Stimulated activated CD4-positive, alpha-beta T cell treated with anti-CD3 and anti-CD28 coated beads, TNF-alpha, amount 100 ng/mL, for 1 hour (primary cell): ENCODE results near the gene IL21R.
"Not testable (repeated sequence)": the region's sequence is repeated elsewhere in the genome, so short reads cannot be mapped to it uniquely, and the experiment has no call there.

Experiments
- DNase-seq, 3 donors: peaks; one replicate each; pipeline ENCODE4 v3.0.0-alpha.2; 2020; ENCODE audit warnings: low read depth in 3 of 3, low spot score in 1 of 3

The IL21R gene

DNA sequence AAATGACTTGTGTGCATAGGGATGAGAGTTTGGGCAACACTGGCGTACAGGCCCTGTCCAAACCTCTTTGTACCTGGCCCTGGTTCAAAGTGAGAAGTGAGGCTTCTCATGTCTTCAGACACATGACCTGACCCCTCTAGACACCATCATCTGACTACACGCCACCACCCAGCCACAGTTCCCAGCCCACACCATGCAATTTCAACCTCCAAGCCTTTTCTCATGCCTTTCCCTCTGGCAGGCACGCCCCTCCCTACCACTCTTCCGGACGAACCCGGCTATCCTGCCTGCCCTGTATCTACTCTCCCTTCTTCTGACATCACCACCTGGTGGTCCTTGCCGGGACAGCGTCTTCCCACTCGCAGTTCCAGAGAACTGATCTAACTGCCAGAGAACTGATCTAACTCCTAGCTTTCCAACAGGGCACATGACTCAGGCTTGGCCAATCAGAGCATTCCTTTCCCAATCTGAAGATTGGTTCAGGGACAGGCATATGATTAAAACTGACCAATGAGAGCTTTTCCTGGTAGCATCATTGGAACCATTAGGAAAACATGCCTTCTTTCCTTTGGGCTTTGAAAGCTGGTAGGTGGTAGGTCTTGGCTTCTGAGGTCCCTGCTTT, 27.1 kb upstream of the IL21R start:
- no peak for DNase-seq

DNA sequence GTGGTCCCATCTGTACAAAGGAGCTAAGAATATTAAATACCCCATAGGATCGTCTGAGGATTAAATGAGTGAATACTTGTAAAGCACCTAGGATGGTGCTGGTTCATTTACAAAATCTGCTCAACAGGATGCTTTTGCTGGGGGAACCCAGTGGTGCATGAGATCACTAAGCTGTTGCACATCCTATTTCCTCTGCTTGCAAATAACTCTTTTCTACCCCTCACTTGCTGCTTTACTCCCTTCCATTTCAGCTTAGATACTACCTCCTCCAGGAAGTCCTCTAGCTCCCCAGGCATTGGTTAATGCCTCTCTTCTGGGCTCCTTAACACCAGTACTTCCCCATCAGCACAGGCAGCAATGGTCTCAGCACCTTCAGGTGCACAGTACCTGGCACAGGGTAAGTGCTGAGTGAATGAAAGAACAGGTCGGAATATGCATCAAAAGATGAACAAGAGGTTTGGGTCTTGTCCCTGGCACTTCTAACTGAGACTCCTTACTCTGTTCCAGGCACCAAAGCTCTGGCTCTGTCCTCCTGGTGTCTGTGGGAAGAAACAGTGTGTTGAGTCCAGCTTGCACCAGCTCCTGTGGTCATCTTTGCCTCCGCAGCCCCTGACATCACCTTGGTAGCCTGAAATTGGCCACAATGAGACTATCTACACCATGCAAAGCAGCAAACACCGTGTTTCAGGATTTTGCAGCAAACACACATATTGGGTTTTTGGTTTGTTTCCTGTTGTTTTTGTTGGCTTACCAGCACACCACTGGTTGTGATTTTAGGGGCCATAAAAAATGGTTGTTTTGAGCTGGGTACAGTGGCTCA, 24.1 kb upstream of the IL21R start:
- no peak for DNase-seq

DNA sequence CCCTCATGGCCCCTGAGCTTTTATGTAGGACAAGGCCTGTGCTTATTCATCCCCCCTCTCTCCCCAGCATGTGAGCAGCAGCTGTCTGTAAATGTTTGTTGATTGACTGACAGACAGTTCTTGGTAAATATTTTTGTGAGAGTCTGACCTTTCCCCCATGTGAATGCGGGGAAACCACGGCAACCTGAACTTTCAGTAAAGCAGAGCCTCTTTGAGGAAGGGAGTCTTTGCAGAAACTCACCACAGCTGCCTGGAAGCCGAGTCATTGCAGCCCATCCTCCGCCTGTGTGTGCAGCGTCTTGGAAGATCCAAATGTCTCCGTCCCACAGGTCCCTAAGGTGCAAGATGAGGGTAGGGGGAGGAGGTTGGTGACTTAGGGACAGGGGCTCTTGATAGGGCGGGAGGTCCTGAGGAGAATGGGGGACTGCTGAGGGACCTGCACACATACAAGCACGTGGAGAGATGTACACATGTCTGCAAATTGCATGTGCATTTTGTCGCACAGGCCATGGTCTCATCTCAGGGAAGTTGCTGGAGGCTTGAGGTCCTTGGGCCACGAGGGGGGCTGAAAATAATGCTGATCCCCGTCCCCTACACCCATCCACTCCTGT, 23.0 kb upstream of the IL21R start:
- DNase-seq = no peak

DNA sequence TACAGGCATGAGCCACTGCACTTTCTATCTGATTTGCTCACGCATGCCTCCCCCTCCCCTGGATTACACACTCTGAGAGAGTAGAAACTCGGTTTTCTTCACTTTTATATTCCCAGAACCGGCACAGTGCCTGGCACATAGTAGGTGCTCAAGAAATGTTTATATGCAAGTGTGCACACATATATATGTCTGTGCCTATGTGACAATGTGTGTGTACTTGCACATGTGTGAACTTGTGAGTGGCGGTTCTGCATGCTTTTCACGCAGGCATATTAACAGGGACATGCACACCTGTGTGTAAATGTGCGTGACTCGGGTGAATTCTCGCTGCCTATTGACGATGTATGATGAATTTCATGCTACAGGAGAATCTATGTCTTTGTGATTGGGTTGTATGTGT, 22.1 kb upstream of the IL21R start:
- no peak for DNase-seq

DNA sequence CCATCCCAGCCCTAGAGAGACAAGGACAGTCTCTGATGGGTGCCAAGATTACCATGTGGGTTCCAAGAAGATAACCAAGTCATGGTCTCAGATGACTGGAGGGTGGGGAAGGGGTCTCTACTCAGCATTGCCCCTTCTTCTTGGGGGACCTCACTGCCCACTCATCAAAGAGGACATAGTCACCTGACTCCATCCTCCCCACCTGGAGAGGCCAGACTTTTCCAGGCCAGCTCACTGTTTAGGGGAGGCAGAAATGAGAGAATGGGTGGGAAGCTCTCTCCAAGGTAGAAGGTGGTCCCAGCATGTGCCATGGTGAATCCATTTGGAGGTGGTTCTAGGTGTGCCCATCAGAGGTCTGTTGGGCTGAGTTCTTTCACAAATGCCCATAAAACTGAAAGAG, 20.7 kb upstream of the IL21R start:
- DNase-seq = no peak

DNA sequence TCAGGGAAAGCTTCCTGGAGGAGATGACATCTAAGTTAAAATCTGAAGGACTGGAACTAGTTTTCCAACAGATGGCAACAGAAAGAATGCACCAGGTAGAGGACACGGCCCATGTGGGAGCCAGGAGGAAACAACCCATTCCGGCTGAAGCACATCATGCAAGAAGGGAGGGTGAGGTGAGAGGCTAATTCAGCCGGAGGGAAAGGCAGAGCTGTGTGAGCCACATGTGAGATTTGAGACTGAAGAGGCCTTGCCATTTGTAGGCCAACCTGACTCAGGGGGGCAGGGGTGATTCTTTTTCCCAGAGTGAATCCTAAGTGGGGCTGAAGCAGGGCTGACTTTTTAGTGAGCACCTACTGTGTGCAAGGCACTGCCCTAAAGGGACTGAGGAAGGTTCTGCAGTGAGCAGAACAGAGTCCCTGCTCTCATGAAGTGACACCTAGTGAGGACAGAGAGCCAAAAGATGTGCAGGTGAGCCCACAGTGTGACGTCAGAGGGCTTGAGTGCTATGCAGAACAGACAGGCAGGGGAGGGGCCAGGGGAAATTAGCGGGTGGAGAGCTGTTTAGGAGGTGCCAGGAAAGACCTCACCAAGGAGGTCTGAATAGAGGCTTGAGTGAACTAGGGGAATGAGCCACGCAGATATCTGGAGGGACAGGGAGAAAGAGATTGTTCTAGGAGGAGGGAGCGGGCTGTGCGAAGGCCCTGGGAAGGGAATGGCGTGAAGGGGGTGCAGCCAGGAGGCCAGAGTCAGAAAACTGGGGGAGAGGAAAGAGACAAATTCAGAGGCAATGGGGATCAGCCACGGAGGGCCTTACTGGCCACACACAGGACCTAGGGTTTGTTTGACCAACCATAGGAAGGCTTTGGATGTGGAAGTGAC, 19.8 kb upstream of the IL21R start:
- DNase-seq = no peak

DNA sequence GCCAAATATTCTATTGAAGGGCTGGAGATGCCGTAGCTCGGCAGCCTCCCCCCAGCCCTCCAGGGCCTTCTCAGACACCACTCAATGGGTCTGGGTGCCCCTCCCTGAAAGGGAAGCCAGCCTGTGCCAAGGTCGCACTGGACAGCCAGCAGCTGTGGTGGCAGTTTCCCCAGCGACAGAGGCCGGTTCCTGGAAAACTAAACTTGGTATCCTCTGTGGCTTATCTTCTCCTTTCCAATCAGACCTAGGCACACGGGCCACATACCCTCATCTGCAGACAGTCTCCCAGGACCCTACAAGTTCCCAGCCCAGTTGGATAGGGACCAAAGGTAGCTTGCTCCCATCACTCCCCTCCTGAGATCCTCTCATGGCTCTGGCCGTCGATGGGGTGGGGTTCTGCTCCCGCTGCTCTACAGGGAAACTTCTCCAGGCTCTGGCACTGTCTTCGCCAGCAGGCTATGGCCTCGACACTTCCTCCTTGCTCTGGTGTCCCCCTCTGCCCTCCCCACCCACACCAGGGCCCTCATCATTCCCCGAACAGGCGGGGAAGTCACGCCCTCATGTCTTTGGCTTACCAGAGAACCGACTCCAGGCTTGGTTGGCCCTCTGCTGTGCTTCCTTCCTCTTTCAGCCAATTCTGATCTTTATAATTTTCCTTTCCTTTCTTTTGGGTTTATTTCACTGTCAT, 18.3 kb upstream of the IL21R start:
- DNase-seq = no peak

DNA sequence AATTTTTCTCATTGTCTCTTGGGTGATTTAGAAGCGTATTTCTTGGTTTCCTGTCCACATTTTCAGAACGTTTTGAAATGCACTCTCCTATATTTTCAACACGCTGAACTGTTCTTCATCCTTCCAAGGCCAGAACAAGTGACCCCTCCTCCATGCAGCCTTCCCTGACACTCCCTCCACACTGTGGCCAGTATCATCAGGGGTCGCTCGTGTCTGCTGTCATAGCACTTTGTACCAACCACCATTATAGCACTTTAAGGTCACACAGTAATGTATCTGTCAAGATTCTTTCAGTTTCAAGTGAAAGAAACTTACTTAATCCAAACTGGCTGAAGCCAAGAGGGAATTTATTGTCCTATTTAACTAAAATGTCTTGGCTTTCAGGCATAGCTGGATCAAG, 17.5 kb upstream of the IL21R start:
- no peak for DNase-seq

DNA sequence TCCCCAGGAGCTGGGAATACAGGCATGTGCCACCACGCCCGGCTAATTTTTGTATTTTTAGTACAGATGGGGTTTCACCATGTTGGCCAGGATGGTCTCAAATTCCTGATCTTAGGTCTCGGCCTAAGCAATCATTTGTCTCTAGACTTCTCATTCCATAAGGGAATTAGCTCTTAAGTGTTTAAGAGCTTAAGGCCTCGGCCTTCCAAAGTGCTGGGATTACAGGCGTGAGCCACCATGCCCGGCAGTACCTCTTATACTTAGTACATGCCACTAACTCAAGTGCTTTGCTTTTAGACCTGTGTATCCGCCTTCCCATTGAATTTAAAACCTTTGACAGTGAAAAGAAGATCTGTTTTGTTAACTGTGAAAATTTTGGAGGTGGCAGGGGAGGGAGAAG, 16.6 kb upstream of the IL21R start:
- DNase-seq = no peak

DNA sequence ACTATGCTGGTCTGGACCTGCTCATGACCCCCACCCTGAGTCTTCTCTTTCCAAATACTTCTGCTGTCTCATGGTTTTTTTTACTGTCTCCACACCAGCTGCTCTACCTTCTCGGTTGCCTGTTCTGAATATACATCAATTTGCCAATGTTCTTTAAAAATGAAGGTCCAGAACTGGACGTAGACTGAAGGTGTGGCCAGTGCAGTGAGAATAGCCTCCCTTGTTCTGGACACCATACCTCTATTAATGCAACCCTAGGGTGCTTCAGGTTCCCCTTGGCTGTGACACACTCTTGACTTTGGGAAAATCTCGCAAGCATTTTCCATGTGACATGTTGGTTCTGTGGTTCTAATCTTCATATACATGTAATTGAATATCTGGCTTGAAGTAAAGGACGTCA, 15.3 kb upstream of the IL21R start:
- DNase-seq = no peak

DNA sequence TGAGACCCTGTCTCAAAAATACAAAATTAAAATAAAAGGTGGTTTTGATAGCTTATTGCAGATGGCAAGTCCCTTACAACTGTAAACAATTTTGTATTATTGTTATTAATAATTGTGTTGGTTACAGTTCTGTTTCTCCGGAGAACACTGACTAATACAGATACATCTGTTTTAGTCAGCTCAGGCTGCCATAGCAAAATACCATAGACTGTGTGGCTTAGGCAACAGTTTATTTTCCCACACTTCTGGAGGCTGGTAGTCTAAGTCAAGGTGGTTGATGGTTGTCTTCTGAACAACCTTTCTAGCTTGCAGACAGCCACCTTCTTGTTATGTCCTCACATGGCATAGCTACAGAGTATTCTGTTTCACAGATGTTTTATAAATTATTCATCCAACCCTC, 14.2 kb upstream of the IL21R start:
- no peak for DNase-seq

DNA sequence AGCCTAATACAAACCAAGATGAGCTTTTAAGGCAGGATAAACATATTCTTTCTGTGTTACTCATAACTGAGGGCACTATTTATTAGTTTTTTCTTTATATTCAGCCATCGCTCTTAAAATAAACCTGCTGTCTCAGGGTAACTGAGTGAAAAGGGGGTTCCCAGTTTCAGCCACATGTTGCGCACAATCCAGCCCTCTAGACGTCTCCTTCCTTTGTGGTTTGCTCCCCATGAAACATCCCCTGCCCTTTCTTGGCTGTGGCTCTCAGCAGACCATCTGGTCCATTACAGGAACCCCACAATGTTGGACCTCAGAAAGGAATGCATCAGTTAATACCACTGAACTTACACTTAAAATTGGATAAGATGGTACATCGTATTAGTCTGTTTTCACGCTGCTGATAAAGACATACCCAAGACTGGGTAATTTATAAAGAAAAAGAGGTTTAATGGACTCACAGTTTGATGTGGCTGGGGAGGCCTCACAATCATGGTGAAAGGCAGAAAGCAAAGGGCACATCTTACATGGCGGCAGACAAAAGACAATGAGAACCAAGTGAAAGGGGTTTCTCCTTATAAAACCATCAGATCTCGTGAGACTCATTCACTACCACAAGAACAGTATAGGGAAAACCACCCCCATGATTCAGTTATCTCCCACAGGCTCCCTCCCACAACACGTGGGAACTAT, 12.6 kb upstream of the IL21R start:
- no peak for DNase-seq

DNA sequence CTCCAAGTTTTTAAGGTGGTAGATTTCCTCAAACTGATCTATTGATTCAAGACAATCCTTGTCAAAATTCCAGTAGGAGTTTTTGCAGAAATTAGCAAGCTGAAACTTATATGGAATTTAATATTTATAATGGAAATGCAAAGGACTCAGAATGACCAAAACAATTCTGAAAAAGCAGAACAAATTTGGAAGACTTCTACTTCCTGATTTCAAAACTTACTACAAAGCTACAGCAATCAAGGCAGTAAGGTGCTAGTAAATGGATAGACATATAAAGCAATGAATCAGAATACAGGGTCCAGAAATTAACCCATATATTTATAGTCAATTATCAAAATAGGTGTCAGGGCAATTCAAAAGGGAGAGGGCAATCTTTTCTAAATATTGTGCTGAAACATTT, 11.8 kb upstream of the IL21R start:
- no peak for DNase-seq

DNA sequence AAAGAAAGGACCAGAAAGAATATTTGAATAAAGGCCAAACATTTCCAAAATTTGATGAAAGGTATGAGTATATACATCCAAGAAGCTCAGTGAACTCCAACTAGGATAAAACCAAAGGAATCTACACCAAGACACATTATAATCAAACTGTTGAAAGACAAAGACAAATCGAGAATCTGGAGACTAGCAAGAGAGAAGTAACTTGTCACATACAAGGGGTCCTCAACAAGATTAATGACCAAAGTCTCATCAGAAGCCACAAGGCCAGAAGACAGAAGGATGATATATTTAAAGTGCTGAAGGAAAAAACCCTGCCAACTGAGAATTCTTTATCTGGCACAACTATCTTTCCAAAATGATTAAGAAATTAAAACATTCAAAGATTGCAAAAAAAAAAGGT, 9.3 kb upstream of the IL21R start:
- no peak for DNase-seq

DNA sequence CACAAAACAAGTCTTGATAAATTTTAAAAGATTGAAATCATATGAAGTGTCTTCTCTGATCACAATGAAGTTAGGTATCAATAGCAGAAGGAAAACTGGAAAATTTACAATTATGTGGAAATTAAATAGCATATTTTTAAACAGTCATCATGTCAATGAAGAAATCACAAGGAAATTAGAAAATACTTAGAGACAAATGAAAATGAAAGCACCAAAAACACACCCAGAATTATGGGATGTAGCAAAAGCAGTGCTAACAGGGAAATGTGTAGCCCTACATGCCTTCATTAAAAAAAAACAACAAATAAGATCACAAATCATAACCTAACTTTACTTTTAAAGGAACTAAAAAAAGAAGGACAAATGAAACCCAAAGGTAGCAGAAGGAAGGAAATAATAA, 7.5 kb upstream of the IL21R start:
- DNase-seq = no peak

DNA sequence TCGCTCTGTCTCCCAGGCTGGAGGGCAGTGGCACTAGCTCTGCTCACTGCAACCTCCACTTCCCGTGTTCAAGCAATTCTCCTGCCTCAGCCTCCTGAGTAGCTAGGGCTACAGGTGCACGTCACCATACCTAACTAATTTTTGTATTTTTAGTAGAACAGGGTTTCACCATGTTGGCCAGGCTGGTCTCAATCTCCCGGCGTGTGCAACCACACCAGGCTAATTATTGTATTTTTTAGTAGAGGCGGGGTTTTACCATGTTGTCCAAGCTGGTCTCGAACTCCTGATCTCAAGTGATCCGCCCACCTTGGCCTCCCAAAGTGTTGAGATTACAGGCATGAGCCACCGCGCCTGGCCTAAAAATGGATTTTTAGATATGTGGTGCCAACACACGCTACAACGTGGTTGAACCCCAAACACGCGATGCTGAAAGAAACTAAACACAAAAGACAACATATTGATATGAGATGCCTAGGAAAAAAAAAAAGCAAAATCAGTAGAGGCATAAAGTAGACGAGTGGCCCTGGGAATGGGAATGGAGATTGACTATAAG, 3.6 kb upstream of the IL21R start:
- DNase-seq = not testable (repeated sequence)

DNA sequence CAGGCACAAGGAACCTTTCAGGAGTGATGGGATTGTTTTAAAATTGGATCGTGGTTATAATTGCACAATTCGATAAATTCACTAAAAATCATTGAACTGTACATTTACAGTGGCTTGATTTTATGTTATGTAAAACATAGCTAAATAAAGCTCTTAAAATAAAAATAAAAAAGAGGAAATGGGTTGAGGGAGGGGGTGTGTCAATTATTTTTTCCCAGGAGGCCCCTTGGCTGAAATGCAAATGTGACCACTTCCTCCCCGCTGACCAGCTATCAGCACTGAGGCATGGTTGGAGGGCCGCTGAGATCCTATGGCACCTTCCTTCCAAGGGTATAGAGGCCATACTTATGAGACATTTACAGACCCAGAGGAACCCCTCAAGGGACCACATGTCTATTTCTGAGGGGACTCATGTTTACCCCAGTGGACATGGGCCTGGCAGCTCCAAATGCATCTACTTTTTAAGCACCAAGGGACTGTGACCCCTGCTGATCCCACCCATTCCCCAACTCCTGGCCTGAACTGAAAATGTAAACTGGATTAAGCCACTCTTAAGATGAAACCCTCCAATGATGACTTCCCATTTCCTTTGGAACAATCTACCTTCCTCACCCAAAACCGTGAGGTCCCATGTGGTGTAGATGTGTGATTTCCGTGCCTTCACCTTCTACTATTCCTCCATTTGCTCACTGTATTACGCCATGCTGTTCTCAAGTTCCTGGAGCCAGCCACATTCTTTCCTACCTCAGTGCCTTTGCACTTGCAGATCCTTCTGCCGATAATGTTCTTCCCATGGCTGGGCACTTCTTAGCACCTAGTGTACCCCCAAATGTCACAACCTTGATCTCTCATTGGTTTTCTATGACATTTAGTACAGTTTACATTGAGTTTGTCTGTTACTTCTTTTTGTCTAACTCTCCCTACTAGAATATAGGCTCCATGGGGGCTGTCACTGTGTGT, 2.8 kb upstream of the IL21R start:
- no peak for DNase-seq

DNA sequence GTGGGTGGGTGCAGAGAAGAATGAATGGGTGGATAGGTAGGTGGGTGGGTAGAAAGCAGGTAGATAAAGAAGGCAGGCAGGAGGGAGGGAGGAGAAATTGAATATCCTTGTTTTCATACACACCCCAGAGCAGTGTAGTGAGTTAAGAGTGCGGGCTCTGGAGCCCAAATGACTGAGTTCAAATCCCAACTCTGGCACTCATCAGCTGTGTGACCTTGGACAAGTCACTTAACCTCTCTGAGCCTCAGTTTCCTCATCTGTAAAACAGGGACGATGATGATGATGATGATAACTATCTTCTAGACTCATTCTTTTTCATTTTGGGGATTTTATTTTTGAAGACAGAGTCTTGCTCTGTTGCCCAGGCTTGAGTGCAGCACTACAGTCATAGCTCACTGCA, 2.0 kb upstream of the IL21R start:
- no peak for DNase-seq
